Activated CD4-positive, alpha-beta T cell treated with anti-CD3 and anti-CD28 coated beads, Interleukin-2, amount 10 ng/mL, durations not matched to agents 24 days and 14 days (primary cell): ENCODE measurements around the gene SLC45A2. TPM values are rescaled to one million over a fixed set of nuclear protein-coding genes. Genes with fewer than 3 reads are reported as not detected.
A peak's percentile ranks its signal among the peaks of the same experiment; 100 is the strongest.
"Not testable (repeated sequence)": the region's sequence is repeated elsewhere in the genome, so short reads cannot be mapped to it uniquely, and the experiment has no call there.

Experiments used
- DNase-seq: peaks from one replicate; pipeline ENCODE4 v3.0.0; 2022
- H3K27ac Mint-ChIP-seq: one replicate; pipeline ENCODE4 v1.8.0; 2022; ENCODE audit warnings: mild to moderate bottlenecking, mixed read lengths
- H3K27me3 Mint-ChIP-seq: one replicate; pipeline ENCODE4 v1.8.0; 2022; ENCODE audit warnings: mixed read lengths
- H3K36me3 Mint-ChIP-seq: one replicate; pipeline ENCODE4 v1.8.0; 2022; ENCODE audit warnings: low read depth, mild to moderate bottlenecking, mixed read lengths
- H3K4me1 Mint-ChIP-seq: one replicate; pipeline ENCODE4 v1.8.0; 2021; ENCODE audit warnings: mixed read lengths
- H3K4me3 Mint-ChIP-seq: one replicate; pipeline ENCODE4 v1.8.0; 2022; ENCODE audit warnings: mild to moderate bottlenecking, moderate library complexity, mixed read lengths
- H3K9me3 Mint-ChIP-seq: one replicate; pipeline ENCODE4 v1.8.0; 2021; ENCODE audit warnings: mixed read lengths
- intact Hi-C: fragments of 100-400 bp; cut with micrococcal nuclease; formaldehyde crosslinking; loops from one replicate; pipeline ENCODE4 v1.15.1; 2023
- total RNA-seq: library from RNA; stranded (reverse); gene quantifications from 2 replicates; pipeline ENCODE4 v1.2.3, GENCODE V29; 2022

The SLC45A2 gene
- total RNA-seq, 1 donor from 2014 or later: not detected

GRCh38 chr5:33937707-33938506 lies 46.6 kb downstream of the SLC45A2 start:
- DNase-seq: no peak
- Mint-ChIP-seq H3K36me3 (no peaks in the 10 kb centered on the region), H3K27me3 (peaks cover 59% of the 10 kb centered on the region), H3K9me3 (no peaks in the 10 kb centered on the region), H3K27ac (no peak overlapping the region), H3K4me1 (peaks cover 3% of the 10 kb centered on the region), H3K4me3 (no peak overlapping the region)
- intact Hi-C loops: loop anchor here (5.0 kb wide), 1 partner anchor 1226 kb away; the partner anchor contains the start of gene NPR3

- Mint-ChIP-seq H3K27me3 (peaks cover 61% of the 10 kb centered on the region), H3K4me1 (peaks cover 3% of the 10 kb centered on the region), H3K27ac (no peak overlapping the region), H3K9me3 (no peaks in the 10 kb centered on the region), H3K4me3 (no peak overlapping the region), H3K36me3 (no peaks in the 10 kb centered on the region)
- intact Hi-C loops: loop anchor here (5.0 kb wide), 1 partner anchor 1225 kb away; the partner anchor contains the start of gene NPR3
- no peak for DNase-seq
Observed at GRCh38 chr5:33937017-33937706, 47.3 kb downstream of the SLC45A2 start.

GRCh38 chr5:33936381-33937016 lies 48.0 kb downstream of the SLC45A2 start, which contains the start of gene RXFP3:
TSS of gene RXFP3 (plus strand) at chr5:33936386. CDS start at chr5:33936741, 355 bp downstream.
- Mint-ChIP-seq H3K27me3 (peaks cover 64% of the 10 kb centered on the region), H3K4me1 (peaks cover 3% of the 10 kb centered on the region), H3K4me3 (no peak within 1 kb of the TSS), H3K9me3 (no peaks in the 10 kb centered on the region), H3K36me3 (no peaks in the 10 kb centered on the region), H3K27ac (no peak within 1 kb of the TSS)
- intact Hi-C loops: loop anchor here (5.0 kb wide), 1 partner anchor 1224 kb away; the partner anchor contains the start of gene NPR3
- no peak for DNase-seq

- peaks cover 3% of the 10 kb centered on the region for H3K4me1 Mint-ChIP-seq
- H3K27me3 Mint-ChIP-seq: peaks cover 60% of the 10 kb centered on the region
- peak; percentile 87 for DNase-seq
- H3K4me3 Mint-ChIP-seq: no peak overlapping the region
- intact Hi-C loops: loop anchor here (5.0 kb wide), 1 partner anchor 1224 kb away; the partner anchor contains the start of gene NPR3
- H3K36me3 Mint-ChIP-seq: no peaks in the 10 kb centered on the region
- H3K9me3 Mint-ChIP-seq: no peaks in the 10 kb centered on the region
- H3K27ac Mint-ChIP-seq: no peak overlapping the region
Observed at GRCh38 chr5:33936004-33936380, 48.5 kb downstream of the SLC45A2 start.

GRCh38 chr5:33934176-33934575 lies 50.3 kb downstream of the SLC45A2 start:
- no peaks in the 10 kb centered on the region for H3K36me3 Mint-ChIP-seq
- H3K4me1 Mint-ChIP-seq: peaks cover 3% of the 10 kb centered on the region
- intact Hi-C loops: loop anchor here (1.0 kb wide), 1 partner anchor 498 kb away; no protein-coding TSS in a partner anchor
- no peak overlapping the region for H3K4me3 Mint-ChIP-seq
- DNase-seq: no peak
- H3K27me3 Mint-ChIP-seq: peaks cover 44% of the 10 kb centered on the region
- no peaks in the 10 kb centered on the region for H3K9me3 Mint-ChIP-seq
- H3K27ac Mint-ChIP-seq: no peak overlapping the region

GRCh38 chr5:33933723-33934169 lies 50.7 kb downstream of the SLC45A2 start:
- no peak for DNase-seq
- no peaks in the 10 kb centered on the region for H3K36me3 Mint-ChIP-seq
- peaks cover 3% of the 10 kb centered on the region for H3K4me1 Mint-ChIP-seq
- intact Hi-C loops: loop anchor here (1.0 kb wide), 1 partner anchor 497 kb away; no protein-coding TSS in a partner anchor
- no peak overlapping the region for H3K4me3 Mint-ChIP-seq
- H3K27ac Mint-ChIP-seq: no peak overlapping the region
- H3K9me3 Mint-ChIP-seq: no peaks in the 10 kb centered on the region
- H3K27me3 Mint-ChIP-seq: peaks cover 40% of the 10 kb centered on the region

GRCh38 chr5:33931136-33931535 lies 53.4 kb downstream of the SLC45A2 start:
- Mint-ChIP-seq H3K4me3 (no peak overlapping the region), H3K27me3 (peaks cover 22% of the 10 kb centered on the region), H3K9me3 (no peaks in the 10 kb centered on the region), H3K4me1 (peaks cover 3% of the 10 kb centered on the region), H3K36me3 (no peaks in the 10 kb centered on the region), H3K27ac (no peak overlapping the region)
- DNase-seq: no peak
- intact Hi-C loops: no loop called here

- intact Hi-C loops: no loop called here
- no peak for DNase-seq
Observed at GRCh38 chr5:33929925-33930690, 54.4 kb downstream of the SLC45A2 start.

GRCh38 chr5:33928283-33928682 lies 56.2 kb downstream of the SLC45A2 start:
- no peaks in the 10 kb centered on the region for H3K4me1 Mint-ChIP-seq
- peaks cover 9% of the 10 kb centered on the region for H3K27me3 Mint-ChIP-seq
- no peaks in the 10 kb centered on the region for H3K36me3 Mint-ChIP-seq
- no peak overlapping the region for H3K27ac Mint-ChIP-seq
- no peaks in the 10 kb centered on the region for H3K9me3 Mint-ChIP-seq
- DNase-seq: no peak
- no peak overlapping the region for H3K4me3 Mint-ChIP-seq
- intact Hi-C loops: no loop called here

More at GRCh38 chr5:33929925-33930690, 54.4 kb downstream of the SLC45A2 start:
- no peaks in the 10 kb centered on the region for H3K9me3 Mint-ChIP-seq
- peaks cover 13% of the 10 kb centered on the region for H3K27me3 Mint-ChIP-seq
- H3K4me3 Mint-ChIP-seq: no peak overlapping the region
- no peak overlapping the region for H3K27ac Mint-ChIP-seq
- no peaks in the 10 kb centered on the region for H3K4me1 Mint-ChIP-seq
- H3K36me3 Mint-ChIP-seq: no peaks in the 10 kb centered on the region

- no peaks in the 10 kb centered on the region for H3K36me3 Mint-ChIP-seq
- no peaks in the 10 kb centered on the region for H3K4me1 Mint-ChIP-seq
- H3K9me3 Mint-ChIP-seq: no peaks in the 10 kb centered on the region
- no peak overlapping the region for H3K4me3 Mint-ChIP-seq
- H3K27me3 Mint-ChIP-seq: peaks cover 9% of the 10 kb centered on the region
- H3K27ac Mint-ChIP-seq: no peak overlapping the region
- intact Hi-C loops: no loop called here
- no peak for DNase-seq
Observed at GRCh38 chr5:33927685-33928084, 56.8 kb downstream of the SLC45A2 start.

GRCh38 chr5:33925278-33925677 lies 59.2 kb downstream of the SLC45A2 start:
- H3K4me3 Mint-ChIP-seq: no peak overlapping the region
- no peaks in the 10 kb centered on the region for H3K4me1 Mint-ChIP-seq
- intact Hi-C loops: no loop called here
- H3K27me3 Mint-ChIP-seq: peaks cover 9% of the 10 kb centered on the region
- peaks cover 4% of the 10 kb centered on the region for H3K9me3 Mint-ChIP-seq
- H3K36me3 Mint-ChIP-seq: no peaks in the 10 kb centered on the region
- DNase-seq: no peak
- no peak overlapping the region for H3K27ac Mint-ChIP-seq

GRCh38 chr5:33921002-33921401 lies 63.5 kb downstream of the SLC45A2 start:
- no peaks in the 10 kb centered on the region for H3K36me3 Mint-ChIP-seq
- intact Hi-C loops: no loop called here
- peaks cover 9% of the 10 kb centered on the region for H3K27me3 Mint-ChIP-seq
- no peak overlapping the region for H3K4me3 Mint-ChIP-seq
- no peaks in the 10 kb centered on the region for H3K4me1 Mint-ChIP-seq
- no peak overlapping the region for H3K27ac Mint-ChIP-seq
- DNase-seq: no peak
- H3K9me3 Mint-ChIP-seq: peaks cover 11% of the 10 kb centered on the region

- H3K4me1 Mint-ChIP-seq, H3K4me3 Mint-ChIP-seq, DNase-seq, H3K27me3 Mint-ChIP-seq, intact Hi-C loops, H3K27ac Mint-ChIP-seq, H3K36me3 Mint-ChIP-seq: not testable (repeated sequence)
- H3K9me3 Mint-ChIP-seq: peaks cover 15% of the 10 kb centered on the region
Observed at GRCh38 chr5:33914844-33915243, 69.6 kb downstream of the SLC45A2 start.
